Kidney epithelial cell (primary cell): ENCODE results near the gene SYNC. TPM values are rescaled to one million over a fixed set of nuclear protein-coding genes. Genes with fewer than 3 reads are reported as not detected.
A peak's percentile ranks its signal among the peaks of the same experiment; 100 is the strongest.
"Not testable (repeated sequence)": the region's sequence is repeated elsewhere in the genome, so short reads cannot be mapped to it uniquely, and the experiment has no call there.

Experiments used
- DNase-seq: peaks from one replicate; pipeline ENCODE4 v3.0.0-alpha.2; 2010; ENCODE audit warnings: low read depth
- H3K27me3 ChIP-seq: 2 replicates; pipeline ENCODE4 v1.6.0; 2011; ENCODE audit warnings: low read length; ENCODE audit not compliant: control insufficient read depth, insufficient read depth
- H3K36me3 ChIP-seq: 2 replicates; pipeline ENCODE4 v1.5.1; 2011; ENCODE audit warnings: low read length; ENCODE audit not compliant: control insufficient read depth, insufficient read depth
- H3K4me3 ChIP-seq: 2 replicates; pipeline ENCODE4 v1.5.1; 2011; ENCODE audit warnings: low read depth, mild to moderate bottlenecking, control low read depth, low read length
- total RNA-seq: library from RNA; depleted of rRNA; stranded (reverse); fragments of >200 nt; gene quantifications from 2 replicates; pipeline ENCODE4 v1.2.3, GENCODE V29; 2015
- TF ChIP-seq, protein P1 (sequence below): IDR thresholded peaks from 2 replicates; pipeline ENCODE4 v1.5.1; 2011; ENCODE audit warnings: mild to moderate bottlenecking, moderate library complexity, low read length, control low read depth, inconsistent platforms; ENCODE audit not compliant: insufficient read depth, poor library complexity, severe bottlenecking

The SYNC gene
- total RNA-seq, 1 donor from 2014 or later, result 3.8 TPM

DNA sequence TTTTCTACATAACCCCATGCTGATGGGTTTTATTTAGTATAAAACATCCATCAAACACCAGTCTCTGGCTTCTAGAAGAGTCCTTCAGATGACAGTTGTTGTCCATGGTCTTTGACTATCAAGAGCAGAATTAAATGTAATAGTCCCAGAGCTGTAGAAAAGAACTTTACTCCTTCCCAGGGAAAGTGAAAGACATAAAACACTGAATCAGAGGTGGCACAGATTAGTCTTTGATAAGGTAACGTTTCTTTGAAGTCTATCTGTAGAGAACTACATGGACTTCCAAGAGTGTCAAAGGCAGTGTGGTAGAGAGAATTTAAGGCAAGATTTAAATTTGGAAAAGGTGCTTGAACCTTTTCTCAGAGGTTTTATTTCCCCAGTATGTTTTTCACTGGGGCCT, 21.9 kb downstream of the SYNC start:
- Histone ChIP-seq H3K36me3 (peaks cover 1% of the 10 kb centered on the region), H3K27me3 (no peaks in the 10 kb centered on the region), H3K4me3 (no peak overlapping the region)
- TF ChIP-seq, protein P1, sequence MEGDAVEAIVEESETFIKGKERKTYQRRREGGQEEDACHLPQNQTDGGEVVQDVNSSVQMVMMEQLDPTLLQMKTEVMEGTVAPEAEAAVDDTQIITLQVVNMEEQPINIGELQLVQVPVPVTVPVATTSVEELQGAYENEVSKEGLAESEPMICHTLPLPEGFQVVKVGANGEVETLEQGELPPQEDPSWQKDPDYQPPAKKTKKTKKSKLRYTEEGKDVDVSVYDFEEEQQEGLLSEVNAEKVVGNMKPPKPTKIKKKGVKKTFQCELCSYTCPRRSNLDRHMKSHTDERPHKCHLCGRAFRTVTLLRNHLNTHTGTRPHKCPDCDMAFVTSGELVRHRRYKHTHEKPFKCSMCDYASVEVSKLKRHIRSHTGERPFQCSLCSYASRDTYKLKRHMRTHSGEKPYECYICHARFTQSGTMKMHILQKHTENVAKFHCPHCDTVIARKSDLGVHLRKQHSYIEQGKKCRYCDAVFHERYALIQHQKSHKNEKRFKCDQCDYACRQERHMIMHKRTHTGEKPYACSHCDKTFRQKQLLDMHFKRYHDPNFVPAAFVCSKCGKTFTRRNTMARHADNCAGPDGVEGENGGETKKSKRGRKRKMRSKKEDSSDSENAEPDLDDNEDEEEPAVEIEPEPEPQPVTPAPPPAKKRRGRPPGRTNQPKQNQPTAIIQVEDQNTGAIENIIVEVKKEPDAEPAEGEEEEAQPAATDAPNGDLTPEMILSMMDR, result no peak
- no peak for DNase-seq

DNA sequence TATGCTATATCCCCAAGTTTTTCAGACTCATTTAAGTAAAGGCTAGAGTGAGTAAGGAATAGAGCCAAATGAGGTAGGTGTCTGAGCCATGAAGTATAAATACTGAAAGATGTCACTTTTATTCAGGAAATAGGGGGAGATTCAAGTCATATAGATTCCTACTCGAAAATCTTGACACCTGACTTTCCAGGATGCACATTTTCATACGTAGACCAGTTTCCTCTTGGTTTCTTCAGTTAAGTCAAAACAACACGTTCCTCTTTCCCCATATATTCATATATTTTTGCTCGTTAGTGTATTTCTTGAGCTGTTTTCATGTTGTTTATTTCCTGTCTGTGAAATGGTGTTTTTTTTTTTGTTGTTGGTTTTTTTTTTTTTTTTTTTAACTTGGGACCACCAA, 22.6 kb downstream of the SYNC start:
- not testable (repeated sequence) for H3K4me3 ChIP-seq, DNase-seq, H3K27me3 ChIP-seq, H3K36me3 ChIP-seq

- TF ChIP-seq, protein P1, result no peak
- Histone ChIP-seq H3K27me3 (no peaks in the 10 kb centered on the region), H3K4me3 (no peak overlapping the region), H3K36me3 (peaks cover 1% of the 10 kb centered on the region)
- no peak for DNase-seq
These were observed 25.6 kb downstream of the SYNC start for GRCh38 chr1:32676945-32677344.

DNA sequence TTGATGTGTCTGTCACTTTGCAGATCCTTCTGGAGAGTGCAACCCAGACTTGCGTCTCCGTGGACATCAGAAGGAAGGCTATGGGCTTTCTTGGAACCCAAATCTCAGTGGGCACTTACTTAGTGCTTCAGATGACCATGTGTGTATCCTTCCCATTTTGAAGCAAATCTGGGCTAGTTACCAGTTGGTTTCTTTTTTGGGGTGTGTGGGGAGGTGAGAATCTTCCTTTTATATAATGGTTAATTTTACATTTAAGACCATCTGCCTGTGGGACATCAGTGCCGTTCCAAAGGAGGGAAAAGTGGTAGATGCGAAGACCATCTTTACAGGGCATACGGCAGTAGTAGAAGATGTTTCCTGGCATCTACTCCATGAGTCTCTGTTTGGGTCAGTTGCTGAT, 33.9 kb downstream of the SYNC start:
- not testable (repeated sequence) for H3K27me3 ChIP-seq, H3K36me3 ChIP-seq, H3K4me3 ChIP-seq, DNase-seq

DNA sequence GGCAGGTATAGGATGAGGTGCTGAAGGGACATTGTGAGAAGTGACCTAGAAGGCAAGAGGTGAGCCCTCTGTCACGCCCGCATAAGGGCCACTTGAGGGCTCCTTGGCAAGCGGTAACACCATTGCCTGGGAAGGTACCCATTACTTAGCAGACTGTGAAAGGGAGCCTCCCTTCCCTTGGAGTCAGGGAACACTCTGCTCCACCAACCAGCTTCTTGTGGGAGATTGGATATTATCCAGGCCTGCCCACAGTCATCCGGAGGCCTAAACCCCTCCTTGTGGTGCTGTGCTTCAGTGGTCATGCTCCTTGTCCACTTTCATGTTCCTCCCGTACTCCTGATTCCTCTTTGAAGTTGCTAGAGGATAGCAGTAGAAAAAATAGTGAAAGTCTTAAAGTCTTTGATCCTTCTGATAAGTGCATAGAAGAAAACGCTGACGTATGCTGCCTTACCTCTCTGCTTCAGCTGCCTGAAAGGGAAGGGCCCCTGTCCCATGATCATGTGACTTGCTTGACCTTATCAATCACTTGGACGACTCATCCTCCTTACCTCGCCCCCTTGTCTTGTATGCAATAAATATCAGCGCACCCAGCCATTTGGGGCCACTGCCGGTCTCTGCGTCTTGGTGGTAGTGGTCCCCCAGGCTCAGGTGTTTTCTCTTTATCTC, 35.5 kb downstream of the SYNC start:
- TF ChIP-seq, protein P1, result no peak
- Histone ChIP-seq H3K4me3 (no peak overlapping the region), H3K27me3 (no peaks in the 10 kb centered on the region), H3K36me3 (peaks cover 3% of the 10 kb centered on the region)
- DNase-seq, result peak; percentile 47

GRCh38 chr1:32665915-32666314, 36.7 kb downstream of the SYNC start:
- Histone ChIP-seq H3K4me3 (no peak overlapping the region), H3K27me3 (no peaks in the 10 kb centered on the region), H3K36me3 (peaks cover 3% of the 10 kb centered on the region)
- DNase-seq, result no peak
- TF ChIP-seq, protein P1, result no peak

- TF ChIP-seq, protein P1, result no peak
- DNase-seq, result no peak
- H3K27me3 ChIP-seq, result no peaks in the 10 kb centered on the region
- no peak overlapping the region for H3K4me3 ChIP-seq
- H3K36me3 ChIP-seq, result peaks cover 3% of the 10 kb centered on the region
These were observed 43.0 kb downstream of the SYNC start for GRCh38 chr1:32659581-32659980.
